WERI-Rb-1 (cell line): ENCODE data around the gene PRRG3.

Source experiments
- DNase-seq: peaks from one replicate; pipeline ENCODE4 v3.0.0-alpha.2; 2020
- H3K27ac ChIP-seq: fragments of 250-450 bp; sonication (Bioruptor Pico); 2 replicates; pipeline ENCODE4 v1.5.1; 2020; ENCODE audit warnings: mild to moderate bottlenecking, moderate library complexity
- H3K27me3 ChIP-seq: fragments of 250-450 bp; sonication (Bioruptor Pico); 2 replicates; pipeline ENCODE4 v1.5.1; 2021; ENCODE audit warnings: mild to moderate bottlenecking, low read depth, moderate library complexity; ENCODE audit not compliant: insufficient read depth, severe bottlenecking
- H3K36me3 ChIP-seq: fragments of 250-450 bp; sonication (Bioruptor Pico); 2 replicates; pipeline ENCODE4 v1.5.1; 2020; ENCODE audit warnings: mild to moderate bottlenecking, moderate library complexity
- H3K4me3 ChIP-seq: 2 replicates; pipeline ENCODE4 v1.5.1; 2011; ENCODE audit warnings: low read depth, mild to moderate bottlenecking, control low read depth, low read length
- H3K9me3 ChIP-seq: fragments of 250-450 bp; sonication (Bioruptor Pico); 2 replicates; pipeline ENCODE4 v1.5.1; 2021; ENCODE audit warnings: mild to moderate bottlenecking, moderate library complexity; ENCODE audit not compliant: severe bottlenecking
- TF ChIP-seq, protein P1 (sequence below): IDR thresholded peaks from 2 replicates; pipeline ENCODE4 v1.5.1; 2011; ENCODE audit warnings: low read depth, mild to moderate bottlenecking, control low read depth, inconsistent platforms, low read length

The PRRG3 gene

DNA sequence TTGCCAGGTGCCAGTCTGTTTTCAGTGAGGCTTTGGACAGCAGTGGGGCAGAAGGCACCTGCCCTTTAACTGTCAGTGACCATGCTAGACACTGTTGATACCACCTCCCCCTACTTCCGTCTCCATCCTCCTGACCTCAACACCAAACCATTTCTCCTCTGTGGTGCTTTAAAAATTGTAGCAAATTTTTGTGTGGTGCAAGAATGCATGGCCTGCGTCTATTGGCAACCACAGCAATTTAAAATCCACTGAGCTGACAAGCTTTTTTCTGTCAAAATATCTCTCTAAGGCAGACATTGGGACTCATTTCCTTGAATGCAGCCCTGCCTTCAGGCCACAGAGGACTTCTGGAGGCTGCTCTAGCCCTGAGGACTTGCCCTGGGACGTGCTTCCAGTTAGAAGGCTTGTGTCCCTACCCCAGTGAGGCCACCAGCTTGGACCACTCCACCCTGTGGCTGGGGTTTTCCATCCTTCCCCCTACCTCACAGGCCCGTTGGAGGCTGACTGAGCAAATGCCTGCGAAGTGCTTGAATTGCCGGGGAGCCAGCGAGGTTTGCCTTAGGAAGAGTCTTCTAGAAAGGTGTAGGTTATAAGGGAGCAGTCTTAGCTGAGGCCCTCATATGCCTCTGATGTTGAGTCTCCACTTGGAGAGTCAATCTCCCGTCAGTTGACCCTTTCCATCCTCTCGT lies 6.9 kb downstream of the PRRG3 start:
- Histone ChIP-seq H3K4me3 (no peak overlapping the region), H3K27me3 (peaks cover 19% of the 10 kb centered on the region), H3K27ac (no peak overlapping the region), H3K9me3 (no peaks in the 10 kb centered on the region), H3K36me3 (no peaks in the 10 kb centered on the region)
- DNase-seq = no peak
- TF ChIP-seq, protein P1, sequence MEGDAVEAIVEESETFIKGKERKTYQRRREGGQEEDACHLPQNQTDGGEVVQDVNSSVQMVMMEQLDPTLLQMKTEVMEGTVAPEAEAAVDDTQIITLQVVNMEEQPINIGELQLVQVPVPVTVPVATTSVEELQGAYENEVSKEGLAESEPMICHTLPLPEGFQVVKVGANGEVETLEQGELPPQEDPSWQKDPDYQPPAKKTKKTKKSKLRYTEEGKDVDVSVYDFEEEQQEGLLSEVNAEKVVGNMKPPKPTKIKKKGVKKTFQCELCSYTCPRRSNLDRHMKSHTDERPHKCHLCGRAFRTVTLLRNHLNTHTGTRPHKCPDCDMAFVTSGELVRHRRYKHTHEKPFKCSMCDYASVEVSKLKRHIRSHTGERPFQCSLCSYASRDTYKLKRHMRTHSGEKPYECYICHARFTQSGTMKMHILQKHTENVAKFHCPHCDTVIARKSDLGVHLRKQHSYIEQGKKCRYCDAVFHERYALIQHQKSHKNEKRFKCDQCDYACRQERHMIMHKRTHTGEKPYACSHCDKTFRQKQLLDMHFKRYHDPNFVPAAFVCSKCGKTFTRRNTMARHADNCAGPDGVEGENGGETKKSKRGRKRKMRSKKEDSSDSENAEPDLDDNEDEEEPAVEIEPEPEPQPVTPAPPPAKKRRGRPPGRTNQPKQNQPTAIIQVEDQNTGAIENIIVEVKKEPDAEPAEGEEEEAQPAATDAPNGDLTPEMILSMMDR = no peak

DNA sequence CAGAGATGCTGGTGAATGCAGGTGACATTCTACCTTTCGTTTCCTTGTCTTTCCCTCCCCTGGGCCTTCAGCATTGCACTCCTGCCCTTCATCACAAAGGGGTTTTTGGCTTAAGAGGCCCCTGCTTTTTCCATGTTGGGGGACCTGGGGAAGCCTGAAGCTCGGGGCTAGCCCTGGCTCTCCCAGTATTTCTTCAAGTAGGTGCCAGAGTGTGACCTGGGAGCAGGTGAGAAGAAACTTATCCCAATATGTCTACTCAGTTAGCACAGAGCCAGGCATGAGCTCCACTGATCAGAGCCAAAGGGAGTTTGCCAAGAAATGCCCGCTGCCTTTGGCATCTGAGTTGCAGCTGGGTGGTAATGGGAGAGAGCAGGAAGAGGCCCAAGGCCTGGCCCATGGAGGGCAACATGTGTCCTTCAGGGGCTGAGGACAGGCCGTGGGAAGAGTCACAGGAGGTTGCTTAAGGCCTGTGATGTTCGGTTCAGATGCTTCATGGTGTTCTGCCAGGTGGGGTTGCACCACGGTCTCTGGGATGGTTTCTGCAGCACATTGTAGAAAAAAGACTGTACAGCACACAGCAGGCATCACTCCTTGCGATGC lies 7.6 kb downstream of the PRRG3 start:
- no peak overlapping the region for H3K27ac ChIP-seq
- no peaks in the 10 kb centered on the region for H3K36me3 ChIP-seq
- TF ChIP-seq, protein P1 = no peak
- no peaks in the 10 kb centered on the region for H3K9me3 ChIP-seq
- no peak overlapping the region for H3K4me3 ChIP-seq
- peaks cover 19% of the 10 kb centered on the region for H3K27me3 ChIP-seq
- no peak for DNase-seq

DNA sequence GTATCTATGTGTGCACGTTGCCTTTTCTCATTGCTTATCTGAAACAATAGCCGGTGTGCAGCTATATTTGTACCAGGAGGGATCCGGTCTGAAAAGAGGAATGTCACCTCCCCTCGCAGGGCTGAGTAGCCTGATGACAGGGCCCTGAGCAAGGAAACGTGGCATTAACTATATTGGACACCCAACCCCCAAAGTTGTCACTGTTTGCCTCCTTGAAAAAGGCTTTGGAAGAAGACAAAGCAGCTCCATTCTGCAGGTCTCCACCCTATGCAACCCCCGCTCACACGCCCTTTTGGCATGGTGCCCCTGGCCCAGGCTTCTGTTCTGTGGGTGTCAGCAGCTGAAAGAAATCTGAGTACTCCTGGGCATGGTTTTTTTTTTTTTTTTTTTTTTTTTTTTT lies 8.2 kb downstream of the PRRG3 start:
- H3K27me3 ChIP-seq = peaks cover 16% of the 10 kb centered on the region
- H3K4me3 ChIP-seq = no peak overlapping the region
- peaks cover 2% of the 10 kb centered on the region for H3K9me3 ChIP-seq
- TF ChIP-seq, protein P1 = no peak
- no peaks in the 10 kb centered on the region for H3K36me3 ChIP-seq
- DNase-seq = no peak
- H3K27ac ChIP-seq = no peak overlapping the region

DNA sequence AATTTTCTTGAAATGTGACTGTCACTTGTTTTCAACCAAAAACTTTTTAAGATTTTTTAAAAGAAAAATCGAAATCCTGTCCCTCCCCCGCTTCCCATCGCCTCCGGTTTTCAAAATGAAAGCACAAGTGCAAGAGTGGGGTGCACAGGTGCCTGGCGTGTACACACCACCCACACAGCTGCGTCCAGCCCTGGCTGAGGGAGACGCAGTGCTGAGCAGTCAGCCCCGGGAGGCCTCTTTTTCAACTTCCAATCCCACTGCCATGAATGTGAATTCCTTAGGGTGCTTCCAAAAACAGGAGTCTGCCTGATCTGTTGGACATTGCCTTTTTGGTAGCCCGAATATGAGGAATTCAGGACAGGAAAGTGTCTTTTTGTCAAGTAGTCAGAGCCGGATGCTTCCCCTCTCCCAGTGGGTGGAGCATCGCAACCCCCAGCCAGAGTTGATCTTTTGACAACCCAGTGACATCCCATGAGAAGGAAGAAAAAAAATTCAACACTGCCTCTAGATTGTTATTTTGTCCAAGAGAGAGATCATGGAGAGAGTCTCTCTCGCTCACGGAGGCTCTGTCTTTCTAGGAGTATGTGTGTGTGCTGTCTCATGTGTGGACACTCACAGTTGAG lies 8.9 kb downstream of the PRRG3 start:
- Histone ChIP-seq H3K36me3 (no peaks in the 10 kb centered on the region), H3K9me3 (peaks cover 2% of the 10 kb centered on the region), H3K27me3 (peaks cover 13% of the 10 kb centered on the region), H3K27ac (no peak overlapping the region), H3K4me3 (no peak overlapping the region)
- no peak for DNase-seq
- TF ChIP-seq, protein P1 = no peak

DNA sequence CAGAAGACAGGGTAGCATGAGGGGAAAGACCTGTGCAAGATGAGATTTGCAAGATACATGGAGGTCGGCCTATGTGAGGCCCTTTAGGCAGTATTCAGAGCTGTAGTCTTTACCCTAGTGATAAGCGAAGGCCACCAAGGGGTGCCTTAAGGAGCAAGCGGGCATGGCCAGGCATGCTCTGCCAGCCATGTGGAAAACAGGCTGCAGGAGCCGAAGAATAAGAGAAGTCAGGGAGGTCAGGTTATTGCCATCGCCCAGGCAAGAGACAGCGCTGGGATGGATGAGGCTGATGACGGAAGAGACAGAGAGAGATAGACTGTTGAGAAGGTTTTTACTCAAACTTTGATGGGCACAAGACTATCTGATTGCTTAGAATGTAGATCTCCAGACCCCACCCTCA lies 13.6 kb downstream of the PRRG3 start:
- H3K9me3 ChIP-seq = peaks cover 2% of the 10 kb centered on the region
- TF ChIP-seq, protein P1 = no peak
- DNase-seq = no peak
- H3K36me3 ChIP-seq = no peaks in the 10 kb centered on the region
- H3K27me3 ChIP-seq = peaks cover 17% of the 10 kb centered on the region
- H3K4me3 ChIP-seq = no peak overlapping the region
- H3K27ac ChIP-seq = no peak overlapping the region
